Left ventricle myocardium inferior (tissue), 1 donor: Measurements from ENCODE around the gene METTL24. TPM values are rescaled to one million over a fixed set of nuclear protein-coding genes. Genes with fewer than 3 reads are reported as not detected.

Source experiments
- DNase-seq: peaks from one replicate; pipeline ENCODE4 v3.0.0-alpha.2; 2020
- H3K27ac ChIP-seq: fragments of 200-600 bp; replicated peaks from 2 replicates; pipeline ENCODE4 v1.8.0; 2021
- H3K27me3 ChIP-seq: fragments of 200-600 bp; 2 replicates; pipeline ENCODE4 v1.8.0; 2021; ENCODE audit warnings: low read depth
- H3K36me3 ChIP-seq: fragments of 200-600 bp; 2 replicates; pipeline ENCODE4 v1.8.0; 2021
- H3K4me1 ChIP-seq: fragments of 200-600 bp; 2 replicates; pipeline ENCODE4 v1.8.0; 2021
- H3K4me3 ChIP-seq: fragments of 200-600 bp; 2 replicates; pipeline ENCODE4 v1.8.0; 2021; ENCODE audit warnings: mild to moderate bottlenecking, moderate library complexity
- H3K9me3 ChIP-seq: fragments of 200-600 bp; replicated peaks from 2 replicates; pipeline ENCODE4 v1.8.0; 2021
- CTCF ChIP-seq: fragments of 200-600 bp; IDR thresholded peaks from 2 replicates; pipeline ENCODE4 v1.8.0; 2021; ENCODE audit warnings: antibody characterized with exemption, mild to moderate bottlenecking, borderline replicate concordance
- intact Hi-C: fragments of 100-400 bp; cut with micrococcal nuclease; formaldehyde crosslinking; loops from one replicate; pipeline ENCODE4 v1.11.0; 2022
- total RNA-seq: library from RNA; stranded (reverse); fragmentation: NEBNext Ultra II Directional; extraction: Animal tissue kit (Norgen Biotek cat#: 25700); gene quantifications from one replicate; pipeline ENCODE4 v1.2.1, GENCODE V29; 2021
- donor health status: DM: no; HTN: yes; CAD: no; lungs with severe emphysema.

Gene METTL24
- total RNA-seq, 1 donor from 2014 or later = 1.2 TPM

GRCh38 chr6:110342759-110343158 lies 15.4 kb downstream of the METTL24 start:
- no peaks in the 10 kb centered on the region for H3K4me1 ChIP-seq
- H3K27me3 ChIP-seq = no peaks in the 10 kb centered on the region
- no peak for TF ChIP-seq CTCF
- H3K9me3 ChIP-seq = no peaks in the 10 kb centered on the region
- H3K4me3 ChIP-seq = no peak overlapping the region
- no peak for DNase-seq
- no peaks in the 10 kb centered on the region for H3K36me3 ChIP-seq
- intact Hi-C loops = no loop called here
- H3K27ac ChIP-seq = no peak overlapping the region

DNA sequence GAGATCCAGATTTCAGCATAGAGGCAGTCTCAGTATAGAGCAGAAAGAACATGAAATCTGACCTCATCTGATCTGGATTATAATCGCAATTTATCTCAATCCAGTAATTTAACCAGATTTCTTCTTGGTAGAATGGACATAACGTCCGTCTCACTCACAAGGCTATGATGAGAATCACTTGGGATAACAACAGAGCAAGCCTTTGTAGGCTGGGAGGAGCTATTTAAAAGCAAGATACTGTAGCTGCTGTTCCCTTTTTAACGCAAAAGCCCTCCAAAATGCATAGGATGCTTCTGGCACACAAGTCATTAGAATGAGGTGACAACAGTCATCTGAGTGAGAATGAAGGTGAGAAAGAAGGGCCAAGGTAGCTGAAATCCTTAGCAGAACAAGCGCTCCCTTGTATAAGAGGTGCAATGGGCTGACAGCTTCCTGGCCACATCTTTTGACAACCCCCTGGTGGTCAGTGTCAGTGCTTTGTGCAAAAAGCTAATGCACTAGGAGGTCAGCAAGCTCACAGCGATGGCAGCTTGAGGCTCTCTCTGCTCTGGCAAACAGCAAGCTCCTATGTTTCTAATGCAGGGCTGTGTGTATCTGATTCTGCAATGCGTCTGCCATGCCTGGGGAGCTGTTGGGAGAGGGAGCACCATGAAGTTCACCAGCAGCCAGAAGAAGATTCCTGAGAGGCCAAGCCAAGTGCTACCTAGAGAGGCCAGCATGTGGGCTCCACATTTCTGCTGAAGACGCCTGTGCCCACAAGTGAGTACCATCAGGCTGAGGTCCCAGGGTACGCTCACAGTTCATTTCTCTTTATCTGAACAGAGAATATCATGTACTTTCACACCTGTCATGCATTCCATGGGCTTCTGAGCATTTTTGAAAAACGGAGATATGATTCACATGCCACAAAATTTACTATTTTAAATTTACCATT lies 16.2 kb downstream of the METTL24 start:
- H3K36me3 ChIP-seq = no peaks in the 10 kb centered on the region
- intact Hi-C loops = no loop called here
- H3K9me3 ChIP-seq = no peaks in the 10 kb centered on the region
- H3K27me3 ChIP-seq = no peaks in the 10 kb centered on the region
- no peaks in the 10 kb centered on the region for H3K4me1 ChIP-seq
- no peak for DNase-seq
- no peak overlapping the region for H3K4me3 ChIP-seq
- TF ChIP-seq CTCF = peak; percentile 25
- no peak overlapping the region for H3K27ac ChIP-seq

- no peak for DNase-seq
- TF ChIP-seq CTCF = no peak
- intact Hi-C loops = no loop called here
- H3K4me1 ChIP-seq = no peaks in the 10 kb centered on the region
- H3K27ac ChIP-seq = no peak overlapping the region
- H3K4me3 ChIP-seq = no peak overlapping the region
- H3K36me3 ChIP-seq = no peaks in the 10 kb centered on the region
- H3K27me3 ChIP-seq = no peaks in the 10 kb centered on the region
- H3K9me3 ChIP-seq = no peaks in the 10 kb centered on the region
Measured at GRCh38 chr6:110341067-110341466, 17.1 kb downstream of the METTL24 start.

DNA sequence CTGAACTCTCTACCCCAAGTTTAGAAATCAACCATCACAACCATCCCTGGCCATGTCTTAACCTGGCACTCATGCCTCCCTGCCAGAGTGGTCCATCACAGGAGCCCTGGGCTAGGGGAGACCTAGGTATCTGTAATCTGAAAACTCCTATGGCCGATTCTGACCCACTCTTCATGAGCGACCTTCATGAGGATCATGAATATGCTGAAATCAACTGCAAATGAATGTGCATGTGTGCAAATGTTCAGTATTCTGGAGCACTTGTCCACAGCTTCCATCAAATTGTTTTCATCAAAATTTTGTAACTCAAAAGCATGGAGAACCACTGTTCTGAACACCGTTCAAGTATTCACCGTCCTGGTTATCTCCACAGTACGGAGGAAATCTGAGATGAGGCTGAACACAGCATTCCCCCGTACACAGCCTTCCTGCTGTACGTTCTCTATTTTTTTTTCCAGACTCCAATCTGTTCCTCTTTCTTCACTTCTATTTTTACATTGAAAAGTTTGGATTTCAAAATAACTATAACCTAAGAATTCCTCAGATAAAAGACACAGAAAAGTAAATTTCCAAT lies 17.7 kb downstream of the METTL24 start:
- H3K9me3 ChIP-seq = no peaks in the 10 kb centered on the region
- DNase-seq = no peak
- H3K4me1 ChIP-seq = no peaks in the 10 kb centered on the region
- no peaks in the 10 kb centered on the region for H3K27me3 ChIP-seq
- H3K36me3 ChIP-seq = no peaks in the 10 kb centered on the region
- intact Hi-C loops = no loop called here
- H3K4me3 ChIP-seq = no peak overlapping the region
- TF ChIP-seq CTCF = no peak
- no peak overlapping the region for H3K27ac ChIP-seq

DNA sequence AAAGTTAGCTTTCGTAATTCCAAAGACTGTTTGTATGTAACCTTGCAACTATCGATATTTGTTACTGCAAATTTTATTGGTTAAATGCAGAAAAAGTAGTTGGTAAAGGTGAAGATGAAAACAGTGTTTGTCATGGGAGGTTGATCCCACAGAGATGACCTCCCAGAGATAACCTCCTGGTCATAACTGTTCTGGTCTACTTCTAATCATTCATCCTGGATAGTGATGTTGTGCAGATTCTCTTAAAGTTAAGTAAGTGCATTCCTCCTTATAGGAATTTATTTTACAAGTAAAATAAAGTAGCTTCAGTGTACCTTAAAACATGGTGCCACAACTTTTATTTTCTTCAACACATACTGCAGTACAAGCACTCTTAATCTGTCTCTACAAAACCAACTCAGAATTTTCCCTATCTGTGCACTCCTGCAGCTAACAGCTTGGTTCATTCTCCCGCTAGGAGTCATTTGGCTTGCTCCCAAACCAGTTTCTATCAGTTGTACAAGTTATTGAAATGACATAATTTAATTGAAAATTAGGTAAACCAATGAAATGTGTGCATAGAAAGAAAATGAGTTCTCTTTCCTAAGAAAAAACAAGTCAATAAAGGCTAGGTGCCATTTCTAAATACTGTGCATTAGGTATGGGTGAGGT lies 19.2 kb downstream of the METTL24 start:
- no peak overlapping the region for H3K4me3 ChIP-seq
- no peak overlapping the region for H3K27ac ChIP-seq
- no peaks in the 10 kb centered on the region for H3K9me3 ChIP-seq
- H3K27me3 ChIP-seq = no peaks in the 10 kb centered on the region
- TF ChIP-seq CTCF = no peak
- intact Hi-C loops = no loop called here
- no peak for DNase-seq
- H3K36me3 ChIP-seq = no peaks in the 10 kb centered on the region
- H3K4me1 ChIP-seq = peaks cover 3% of the 10 kb centered on the region
